HepG2 (cell line): ENCODE data around the gene MYOZ3. TPM values are rescaled to one million over a fixed set of nuclear protein-coding genes. Genes with fewer than 3 reads are reported as not detected.

ENCODE experiments used
- ATAC-seq: fragments of 200-7000 bp; cut with Tn5 transposase; 3 replicates; pipeline ENCODE4 v1.9.1; 2020; ENCODE audit warnings: mild to moderate bottlenecking, moderate library complexity
- BruUV-seq: library from RNA; stranded (reverse); fragments of 400-500 nt; replicated peaks from 2 replicates; lab custom pipeline; 2021; lab: Mats Ljungman, UMichigan
- CTCF ChIA-PET: fragments of 300-600 bp; formaldehyde crosslinking; extraction: SDS; loops from one replicate; lab custom pipeline; 2021; ENCODE audit warnings: low total read pairs, inconsistent platforms, low intra/inter-chr PET ratio; lab: Yijun Ruan, JAX
- POLR2A ChIA-PET: fragments of 350-600 bp; sonication (Branson Sonifier 250); formaldehyde crosslinking; loops from one replicate; lab custom pipeline; 2020; ENCODE audit warnings: antibody characterized with exemption, inconsistent platforms; lab: Yijun Ruan, JAX
- DNase-seq: peaks from one replicate; pipeline ENCODE4 v3.0.0-alpha.2; 2015; ENCODE audit warnings: low spot score
- FAIRE-seq: peaks from 3 replicates; lab custom pipeline; 2011; peaks lifted over from hg19 to GRCh38; lab: Jason Lieb, UNC
- H2AFZ ChIP-seq: one replicate; pipeline ENCODE4 v1.6.1; 2011; ENCODE audit warnings: low read length, inconsistent platforms
- H3K27ac ChIP-seq: fragments of 300-600 bp; 3 replicates; pipeline ENCODE4 v1.8.0; 2011; ENCODE audit warnings: mixed run types, mild to moderate bottlenecking, mixed read lengths, low read length, inconsistent platforms; ENCODE audit not compliant: insufficient read depth; ENCODE audit errors: extremely low read length
- H3K27me3 ChIP-seq, 2 experiments: fragments of 200-600 bp in 1 of 2; 2 replicates in 1 of 2; 3 replicates in 1 of 2; pipeline versions ENCODE4 v1.6.0 to v1.8.0; 2011; ENCODE audit warnings: low read length in 2 of 2, mild to moderate bottlenecking in 2 of 2, moderate library complexity in 2 of 2, inconsistent platforms in 1 of 2; ENCODE audit not compliant: insufficient read depth in 2 of 2, control insufficient read depth in 1 of 2
- H3K36me3 ChIP-seq, 2 experiments: fragments of 200-600 bp in 1 of 2; replicated peaks in 1 of 2; 2 replicates in 1 of 2; 3 replicates in 1 of 2; pipeline versions ENCODE4 v1.5.1 to v1.8.0; 2011; ENCODE audit warnings: low read length in 2 of 2, inconsistent platforms in 1 of 2; ENCODE audit not compliant: insufficient read depth in 2 of 2, control insufficient read depth in 1 of 2
- H3K4me1 ChIP-seq: 2 replicates; pipeline ENCODE4 v1.5.1; 2012; ENCODE audit warnings: low read length, inconsistent platforms; ENCODE audit not compliant: insufficient read depth
- H3K4me2 ChIP-seq: 2 replicates; pipeline ENCODE4 v1.6.0; 2011; ENCODE audit warnings: low read depth, low read length, inconsistent platforms
- H3K4me3 ChIP-seq, 3 experiments: fragments of 200-600 bp in 1 of 3; sonication (generic), shearing (Covaris generic) in 1 of 3; replicated peaks in 1 of 3; 2 replicates each; pipeline ENCODE4 v1.5.1; 2011 to 2016; ENCODE audit warnings: low read length in 3 of 3, inconsistent platforms in 2 of 3, low read depth in 2 of 3, mild to moderate bottlenecking in 2 of 3, control low read depth in 1 of 3, mixed read lengths in 1 of 3; ENCODE audit not compliant: insufficient read depth in 1 of 3
- H3K79me2 ChIP-seq: one replicate; pipeline ENCODE4 v1.6.1; 2011; ENCODE audit warnings: low read length, inconsistent platforms; ENCODE audit not compliant: insufficient read depth
- H3K9ac ChIP-seq: 2 replicates; pipeline ENCODE4 v1.6.0; 2011; ENCODE audit warnings: mild to moderate bottlenecking, low read depth, low read length, inconsistent platforms; ENCODE audit not compliant: insufficient read depth
- H3K9me3 ChIP-seq: 2 replicates; pipeline ENCODE4 v1.5.1; 2012; ENCODE audit warnings: mild to moderate bottlenecking, low read length
- H4K20me1 ChIP-seq: 2 replicates; pipeline ENCODE4 v1.6.0; 2011; ENCODE audit warnings: inconsistent platforms, mild to moderate bottlenecking, low read length, moderate library complexity; ENCODE audit not compliant: insufficient read depth
- BHLHE40 ChIP-seq: IDR thresholded peaks from 2 replicates; pipeline ENCODE4 v1.6.1; 2011; ENCODE audit warnings: low read length, improper control_type of control experiment
- FOSL2 ChIP-seq: sonication (generic); formaldehyde crosslinking; IDR thresholded peaks from 2 replicates; pipeline ENCODE4 v1.4.0; 2020; ENCODE audit warnings: missing genetic modification reagents
- MEF2D ChIP-seq: sonication (generic); formaldehyde crosslinking; IDR thresholded peaks from 2 replicates; pipeline ENCODE4 v1.5.1; 2020; ENCODE audit warnings: mild to moderate bottlenecking, missing genetic modification reagents
- WGBS: methylation state at CpG from one replicate; pipeline ENCODE4 v1.1.6; 2017; ENCODE audit warnings: low lambda C conversion rate; 5-methylcytosine and 5-hydroxymethylcytosine counted together
- in situ Hi-C: cut with HindIII; loops from 2 replicates; pipeline ENCODE4 v1.10.0; 2017; ENCODE audit warnings: low pct_unique_long_range_greater_than_20kb; ENCODE audit not compliant: extremely low pct_ligation_motif_present
- intact Hi-C: fragments of 100-400 bp; cut with micrococcal nuclease; formaldehyde crosslinking; loops from one replicate; pipeline ENCODE4 v1.10.0; 2022; ENCODE audit not compliant: unreplicated experiment
- polyA plus RNA-seq, 8 experiments: library from polyadenylated mRNA; depleted of rRNA in 3 of 8; stranded (reverse) in 7 of 8; unstranded in 1 of 8; fragments of >200 nt; fragmentation: Illumina TruSeq in 4 of 8; extraction: Trizol in 4 of 8; gene quantifications; 2 replicates each; pipeline versions ENCODE4 v1.2.1 to v1.2.3, GENCODE V29; 2011 to 2016; ENCODE audit warnings: low read depth in 4 of 8, missing spikeins in 1 of 8, mixed read lengths in 1 of 8; ENCODE audit not compliant: insufficient read depth in 1 of 8
- total RNA-seq, 5 experiments: library from RNA; depleted of rRNA; stranded (reverse); fragments of >200 nt; fragmentation: Illumina TruSeq; extraction: Trizol; gene quantifications; 2 replicates each; pipeline ENCODE4 v1.2.3, GENCODE V29; 2016; ENCODE audit warnings: low read depth in 1 of 5
- TF ChIP-seq, protein P1 (sequence below): sonication (generic); formaldehyde crosslinking; IDR thresholded peaks from 2 replicates; pipeline ENCODE4 v1.4.0; 2020; ENCODE audit warnings: missing genetic modification reagents
- TF ChIP-seq, protein P2 (sequence below): sonication (generic); formaldehyde crosslinking; IDR thresholded peaks from 2 replicates; pipeline ENCODE4 v1.4.0; 2020; ENCODE audit warnings: missing genetic modification reagents
- TF ChIP-seq, protein P3 (sequence below): sonication (generic); IDR thresholded peaks from 2 replicates; pipeline ENCODE4 v1.6.1; 2016; ENCODE audit warnings: low read depth, borderline replicate concordance
- TF ChIP-seq, protein P4 (sequence below): sonication (generic); formaldehyde crosslinking; IDR thresholded peaks from 2 replicates; pipeline ENCODE4 v1.4.0; 2020; ENCODE audit warnings: missing genetic modification reagents

The MYOZ3 gene
- total and polyA plus RNA-seq, 2 of the 13 experiments (the other 11 are each of a cell fraction or from before 2014, with no cell fraction given): 0.05 TPM; not detected in 1

DNA sequence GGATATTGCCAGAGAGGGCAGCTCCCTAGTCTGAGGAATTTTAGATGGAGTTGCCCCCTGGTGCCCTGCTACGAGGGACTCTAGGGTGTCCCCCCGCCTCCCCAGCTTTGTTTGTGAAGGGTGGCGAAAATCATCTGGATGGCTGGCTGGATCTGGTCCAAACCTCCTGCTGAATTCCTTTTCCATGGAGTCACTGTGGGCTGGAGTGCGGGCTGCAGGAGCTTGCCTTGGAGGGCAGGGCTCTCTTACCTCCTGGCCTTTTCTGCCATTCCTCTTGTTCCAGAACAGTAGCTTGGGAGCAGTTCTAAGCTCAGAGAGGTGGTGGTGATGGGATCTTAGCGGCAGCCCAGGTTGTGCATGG is 18.5 kb upstream of the MYOZ3 start:
- BruUV-seq: no TSS peak
- 0 out of 5 replicates have a peak, but pooled peaks cover 0 to 3% of the 10 kb centered on the region in 2 experiments for H3K27me3 ChIP-seq
- H3K27ac ChIP-seq: no peak overlapping the region
- H3K4me3 ChIP-seq: no peak overlapping the region; a peak in 1 of 6 replicates
- TF ChIP-seq, protein P1, sequence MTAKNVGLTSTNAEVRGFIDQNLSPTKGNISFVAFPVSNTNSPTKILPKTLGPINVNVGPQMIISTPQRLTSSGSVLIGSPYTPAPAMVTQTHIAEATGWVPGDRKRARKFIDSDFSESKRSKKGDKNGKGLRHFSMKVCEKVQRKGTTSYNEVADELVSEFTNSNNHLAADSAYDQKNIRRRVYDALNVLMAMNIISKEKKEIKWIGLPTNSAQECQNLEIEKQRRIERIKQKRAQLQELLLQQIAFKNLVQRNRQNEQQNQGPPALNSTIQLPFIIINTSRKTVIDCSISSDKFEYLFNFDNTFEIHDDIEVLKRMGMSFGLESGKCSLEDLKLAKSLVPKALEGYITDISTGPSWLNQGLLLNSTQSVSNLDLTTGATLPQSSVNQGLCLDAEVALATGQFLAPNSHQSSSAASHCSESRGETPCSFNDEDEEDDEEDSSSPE (CRISPR knock-in tag): no peak
- TF ChIP-seq, protein P2, sequence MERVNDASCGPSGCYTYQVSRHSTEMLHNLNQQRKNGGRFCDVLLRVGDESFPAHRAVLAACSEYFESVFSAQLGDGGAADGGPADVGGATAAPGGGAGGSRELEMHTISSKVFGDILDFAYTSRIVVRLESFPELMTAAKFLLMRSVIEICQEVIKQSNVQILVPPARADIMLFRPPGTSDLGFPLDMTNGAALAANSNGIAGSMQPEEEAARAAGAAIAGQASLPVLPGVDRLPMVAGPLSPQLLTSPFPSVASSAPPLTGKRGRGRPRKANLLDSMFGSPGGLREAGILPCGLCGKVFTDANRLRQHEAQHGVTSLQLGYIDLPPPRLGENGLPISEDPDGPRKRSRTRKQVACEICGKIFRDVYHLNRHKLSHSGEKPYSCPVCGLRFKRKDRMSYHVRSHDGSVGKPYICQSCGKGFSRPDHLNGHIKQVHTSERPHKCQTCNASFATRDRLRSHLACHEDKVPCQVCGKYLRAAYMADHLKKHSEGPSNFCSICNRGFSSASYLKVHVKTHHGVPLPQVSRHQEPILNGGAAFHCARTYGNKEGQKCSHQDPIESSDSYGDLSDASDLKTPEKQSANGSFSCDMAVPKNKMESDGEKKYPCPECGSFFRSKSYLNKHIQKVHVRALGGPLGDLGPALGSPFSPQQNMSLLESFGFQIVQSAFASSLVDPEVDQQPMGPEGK (CRISPR knock-in tag): 0 out of 2 replicates have a peak, but pooled peaks have one; percentile 30
- TF ChIP-seq, protein P3, sequence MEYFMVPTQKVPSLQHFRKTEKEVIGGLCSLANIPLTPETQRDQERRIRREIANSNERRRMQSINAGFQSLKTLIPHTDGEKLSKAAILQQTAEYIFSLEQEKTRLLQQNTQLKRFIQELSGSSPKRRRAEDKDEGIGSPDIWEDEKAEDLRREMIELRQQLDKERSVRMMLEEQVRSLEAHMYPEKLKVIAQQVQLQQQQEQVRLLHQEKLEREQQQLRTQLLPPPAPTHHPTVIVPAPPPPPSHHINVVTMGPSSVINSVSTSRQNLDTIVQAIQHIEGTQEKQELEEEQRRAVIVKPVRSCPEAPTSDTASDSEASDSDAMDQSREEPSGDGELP: peak; percentile 24; the same call in 1 of the 2 replicates
- TF ChIP-seq MEF2D (CRISPR knock-in tag) (no peak), BHLHE40 (no peak), FOSL2 (CRISPR knock-in tag) (peak; percentile 72)
- TF ChIP-seq, protein P4, sequence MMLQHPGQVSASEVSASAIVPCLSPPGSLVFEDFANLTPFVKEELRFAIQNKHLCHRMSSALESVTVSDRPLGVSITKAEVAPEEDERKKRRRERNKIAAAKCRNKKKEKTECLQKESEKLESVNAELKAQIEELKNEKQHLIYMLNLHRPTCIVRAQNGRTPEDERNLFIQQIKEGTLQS (CRISPR knock-in tag): peak; percentile 63; the same call in 1 of the 2 replicates
- intact Hi-C loops (loop anchor here (5.0 kb wide), 1 partner anchor 310 kb away; no protein-coding TSS in a partner anchor), in situ Hi-C loops (loop anchor here (5.0 kb wide), 1 partner anchor 60 kb away; no protein-coding TSS in a partner anchor)
- H3K4me1 ChIP-seq: peaks cover 75% of the 10 kb centered on the region
- 7% methylated on average over 3 of the region's 5 CpGs for WGBS
- CTCF ChIA-PET: no interaction called here
- no peak overlapping the region for H2AFZ ChIP-seq
- H3K36me3 ChIP-seq: no peaks in the 10 kb centered on the region
- ATAC-seq: peak; percentile 26; the same call in 2 of the 3 replicates
- no peak for FAIRE-seq
- H3K9ac ChIP-seq: no peak overlapping the region
- 0 out of 2 replicates have a peak overlapping the region, but pooled peaks have one; percentile 14 for H3K4me2 ChIP-seq
- no peaks in the 10 kb centered on the region for H3K79me2 ChIP-seq
- no peaks in the 10 kb centered on the region for H4K20me1 ChIP-seq
- POLR2A ChIA-PET: interaction anchor here (1.1 kb wide), 2 partner anchors 60 to 193 kb away, joined by 4 to 5 read pairs; partner anchors contain the start of gene RPS14
- no peaks in the 10 kb centered on the region for H3K9me3 ChIP-seq
- DNase-seq: peak; percentile 63
